PFSK-1 (cell line): ENCODE measurements around the gene DIAPH2.

Experiments used
- FOXP2 ChIP-seq: optimal IDR thresholded peaks from 2 replicates; pipeline ENCODE3; 2011; ENCODE audit warnings: borderline replicate concordance, control low read depth, inconsistent platforms; ENCODE audit not compliant: insufficient read depth; ENCODE audit errors: extremely low read length, extremely low read depth
- POLR2AphosphoS5 ChIP-seq: IDR thresholded peaks from 2 replicates; pipeline ENCODE4 v1.6.1; 2012; ENCODE audit warnings: low read depth, mild to moderate bottlenecking, control low read depth, low read length, moderate library complexity
- SIN3A ChIP-seq: IDR thresholded peaks from 2 replicates; pipeline ENCODE4 v1.6.1; 2012; ENCODE audit warnings: mild to moderate bottlenecking, low read length, moderate library complexity, borderline replicate concordance; ENCODE audit not compliant: insufficient read depth
- TAF1 ChIP-seq: IDR thresholded peaks from 2 replicates; pipeline ENCODE4 v1.6.1; 2012; ENCODE audit warnings: low read length, control low read depth, borderline replicate concordance; ENCODE audit not compliant: insufficient read depth
- TF ChIP-seq, protein P1 (sequence below), 2 experiments: IDR thresholded peaks; 2 replicates each; pipeline versions ENCODE4 v1.6.1 to v1.8.0; 2011 to 2012; ENCODE audit warnings: low read depth in 2 of 2, low read length in 2 of 2, control low read depth in 1 of 2, inconsistent platforms in 1 of 2, mild to moderate bottlenecking in 1 of 2, moderate library complexity in 1 of 2; ENCODE audit not compliant: insufficient read depth in 1 of 2

Gene DIAPH2

DNA sequence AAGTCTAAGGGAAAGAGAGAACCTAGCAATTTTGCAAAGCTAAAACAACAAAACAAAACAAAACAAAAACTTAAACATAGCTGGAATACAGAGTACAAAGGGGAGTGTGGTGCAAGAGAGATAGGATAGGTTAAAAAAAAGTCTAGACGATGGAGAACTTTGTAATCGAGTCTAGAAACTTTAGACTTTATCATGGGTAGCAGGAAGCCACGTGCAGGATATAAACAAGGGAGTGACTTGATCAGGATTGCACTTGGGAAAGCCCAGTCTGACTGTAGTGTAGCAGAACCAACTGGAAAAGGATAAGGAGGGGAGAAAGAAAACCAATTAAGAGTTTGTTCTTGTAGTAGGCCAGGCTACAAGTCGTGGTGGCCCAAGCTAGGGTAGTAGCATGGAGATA is 949.2 kb downstream of the DIAPH2 start:
- TF ChIP-seq FOXP2 (no peak), SIN3A (no peak), TAF1 (no peak), POLR2AphosphoS5 (no peak)
- TF ChIP-seq, protein P1, sequence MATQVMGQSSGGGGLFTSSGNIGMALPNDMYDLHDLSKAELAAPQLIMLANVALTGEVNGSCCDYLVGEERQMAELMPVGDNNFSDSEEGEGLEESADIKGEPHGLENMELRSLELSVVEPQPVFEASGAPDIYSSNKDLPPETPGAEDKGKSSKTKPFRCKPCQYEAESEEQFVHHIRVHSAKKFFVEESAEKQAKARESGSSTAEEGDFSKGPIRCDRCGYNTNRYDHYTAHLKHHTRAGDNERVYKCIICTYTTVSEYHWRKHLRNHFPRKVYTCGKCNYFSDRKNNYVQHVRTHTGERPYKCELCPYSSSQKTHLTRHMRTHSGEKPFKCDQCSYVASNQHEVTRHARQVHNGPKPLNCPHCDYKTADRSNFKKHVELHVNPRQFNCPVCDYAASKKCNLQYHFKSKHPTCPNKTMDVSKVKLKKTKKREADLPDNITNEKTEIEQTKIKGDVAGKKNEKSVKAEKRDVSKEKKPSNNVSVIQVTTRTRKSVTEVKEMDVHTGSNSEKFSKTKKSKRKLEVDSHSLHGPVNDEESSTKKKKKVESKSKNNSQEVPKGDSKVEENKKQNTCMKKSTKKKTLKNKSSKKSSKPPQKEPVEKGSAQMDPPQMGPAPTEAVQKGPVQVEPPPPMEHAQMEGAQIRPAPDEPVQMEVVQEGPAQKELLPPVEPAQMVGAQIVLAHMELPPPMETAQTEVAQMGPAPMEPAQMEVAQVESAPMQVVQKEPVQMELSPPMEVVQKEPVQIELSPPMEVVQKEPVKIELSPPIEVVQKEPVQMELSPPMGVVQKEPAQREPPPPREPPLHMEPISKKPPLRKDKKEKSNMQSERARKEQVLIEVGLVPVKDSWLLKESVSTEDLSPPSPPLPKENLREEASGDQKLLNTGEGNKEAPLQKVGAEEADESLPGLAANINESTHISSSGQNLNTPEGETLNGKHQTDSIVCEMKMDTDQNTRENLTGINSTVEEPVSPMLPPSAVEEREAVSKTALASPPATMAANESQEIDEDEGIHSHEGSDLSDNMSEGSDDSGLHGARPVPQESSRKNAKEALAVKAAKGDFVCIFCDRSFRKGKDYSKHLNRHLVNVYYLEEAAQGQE (IDR thresholded peaks at IDR 0.05; ENCODE audit: insufficient read depth in 1 of 2, low read depth in 2 of 2, low read length in 2 of 2), result no peak

DNA sequence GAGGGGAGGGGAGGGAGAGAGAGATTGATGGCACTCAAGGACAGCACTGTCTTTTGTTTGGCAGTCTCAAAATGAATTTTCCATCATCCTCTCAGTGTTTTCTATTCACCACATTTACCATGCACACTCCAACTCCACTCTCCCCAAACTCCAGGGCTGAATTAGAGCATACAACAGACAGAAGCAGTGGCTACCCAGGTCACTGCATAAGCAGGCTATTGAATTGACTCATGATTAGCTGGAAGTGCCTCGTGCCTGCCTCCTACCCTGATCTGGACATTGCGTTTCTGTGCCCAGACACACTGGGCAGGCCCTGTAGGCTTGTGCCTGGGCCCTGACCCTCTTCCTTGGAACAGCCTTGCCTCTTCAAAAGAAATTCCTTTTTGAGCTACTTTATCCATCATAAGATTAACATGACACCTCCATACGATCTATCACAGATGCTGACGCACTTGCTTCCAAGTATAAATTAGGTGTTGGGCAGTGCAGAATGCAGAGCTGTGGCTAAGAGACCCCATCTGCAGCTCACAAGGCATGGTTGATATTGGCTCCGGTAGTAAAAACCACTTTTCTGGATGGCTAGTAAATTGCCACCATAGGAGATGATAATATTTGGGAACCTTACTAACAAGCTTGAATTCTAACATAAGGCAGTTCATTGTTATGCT is 952.0 kb downstream of the DIAPH2 start:
- TF ChIP-seq SIN3A (no peak), TAF1 (no peak), FOXP2 (no peak), POLR2AphosphoS5 (no peak)
- TF ChIP-seq, protein P1 (IDR thresholded peaks at IDR 0.05; ENCODE audit: insufficient read depth in 1 of 2, low read depth in 2 of 2, low read length in 2 of 2), result no peak

DNA sequence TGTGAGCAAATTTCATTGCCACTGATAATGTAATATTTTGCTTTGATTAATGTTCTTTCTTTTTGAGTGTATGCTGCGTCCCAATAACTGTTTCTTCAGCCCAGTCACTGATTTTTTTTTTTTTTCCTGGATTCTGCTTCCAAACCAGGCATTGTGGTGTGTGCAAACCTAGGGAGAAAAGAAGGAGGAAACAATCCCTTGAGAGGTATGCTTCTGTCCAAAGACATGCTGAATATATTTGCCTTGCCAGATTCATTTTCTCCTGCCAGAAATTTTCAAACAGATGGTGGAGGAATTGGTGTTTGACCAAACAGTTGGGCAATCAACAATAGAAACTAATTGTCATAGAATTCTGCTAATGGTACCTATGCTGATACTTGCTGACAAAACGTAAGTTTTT is 952.6 kb downstream of the DIAPH2 start:
- TF ChIP-seq, protein P1 (IDR thresholded peaks at IDR 0.05; ENCODE audit: insufficient read depth in 1 of 2, low read depth in 2 of 2, low read length in 2 of 2), result no peak
- no peak for TF ChIP-seq TAF1
- no peak for TF ChIP-seq FOXP2
- no peak for TF ChIP-seq POLR2AphosphoS5
- no peak for TF ChIP-seq SIN3A

DNA sequence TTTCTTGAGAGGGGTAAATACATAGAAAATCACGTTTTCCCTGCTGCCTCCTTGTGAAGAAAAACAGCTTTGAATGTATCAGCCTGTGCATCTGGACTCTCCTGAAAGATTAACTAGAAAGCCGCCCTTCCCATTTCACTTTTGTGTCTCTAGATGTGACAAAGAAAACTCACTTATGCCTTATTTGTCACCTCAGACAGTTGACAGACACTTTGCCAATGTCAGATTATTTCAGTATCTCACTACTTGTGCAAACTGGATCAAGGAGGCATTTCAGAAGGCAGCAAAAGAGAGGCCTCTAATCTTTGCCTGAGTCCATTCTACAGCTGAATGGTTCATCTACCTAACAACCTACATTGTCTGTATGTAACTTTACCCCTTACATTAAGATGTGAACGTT is 954.0 kb downstream of the DIAPH2 start:
- TF ChIP-seq FOXP2, result no peak
- TF ChIP-seq, protein P1 (IDR thresholded peaks at IDR 0.05; ENCODE audit: insufficient read depth in 1 of 2, low read depth in 2 of 2, low read length in 2 of 2), result no peak

DNA sequence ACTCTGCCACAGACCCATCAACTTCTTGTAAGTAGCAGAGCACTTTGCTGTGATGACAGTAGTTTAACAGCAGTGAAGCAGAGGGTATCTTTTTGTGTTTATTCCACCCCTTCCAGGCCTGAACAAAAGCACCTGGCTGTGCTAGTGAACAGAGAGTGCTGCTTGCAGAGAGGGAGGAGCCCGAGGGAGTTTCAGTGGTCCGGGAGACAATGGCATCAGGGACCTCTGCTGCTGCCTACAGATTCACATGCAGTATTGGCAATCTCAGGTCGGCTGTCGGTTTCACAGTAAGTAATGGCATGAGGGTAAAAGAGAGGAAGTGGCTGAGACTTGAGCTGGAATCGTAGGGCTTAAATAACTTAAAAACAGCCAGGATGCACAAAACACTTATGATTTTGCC is 954.9 kb downstream of the DIAPH2 start:
- no peak for TF ChIP-seq TAF1
- no peak for TF ChIP-seq FOXP2
- no peak for TF ChIP-seq POLR2AphosphoS5
- TF ChIP-seq, protein P1 (IDR thresholded peaks at IDR 0.05; ENCODE audit: insufficient read depth in 1 of 2, low read depth in 2 of 2, low read length in 2 of 2), result no peak
- no peak for TF ChIP-seq SIN3A
